Measurements from ENCODE around the gene FARS2.

The FARS2 gene

DNA sequence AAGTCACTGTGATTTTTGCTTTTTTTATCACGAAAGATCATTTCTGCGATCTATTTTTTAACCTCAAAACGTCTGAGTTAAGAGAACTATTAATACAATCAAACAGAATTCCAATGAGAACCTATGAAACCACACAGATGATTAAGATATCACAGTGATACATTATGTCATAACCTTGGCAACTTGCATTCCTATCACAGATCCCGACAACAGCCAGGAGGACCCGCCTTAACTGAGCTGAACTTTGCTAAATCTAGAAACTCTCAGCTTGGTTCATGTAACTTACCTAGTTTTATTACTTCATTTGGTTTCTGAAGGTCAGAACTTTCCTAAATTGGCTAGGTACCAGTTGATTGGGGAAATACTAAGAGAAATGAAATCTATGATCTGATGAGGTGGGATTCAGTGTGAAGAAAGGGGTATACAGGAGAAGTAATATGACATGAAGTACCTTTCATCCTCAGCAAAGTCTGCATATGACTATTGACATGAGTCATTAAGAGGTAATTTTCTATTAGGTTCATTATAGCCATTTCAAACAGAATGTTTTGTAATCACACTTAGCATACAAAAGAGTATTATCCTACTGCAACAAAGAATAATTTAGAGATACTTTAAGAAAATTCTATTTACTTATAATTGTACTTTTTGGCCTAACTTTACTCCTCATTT is 11.7 kb upstream of the FARS2 start:
- DNase-seq (ENCODE audit: low read depth) = no peak

DNA sequence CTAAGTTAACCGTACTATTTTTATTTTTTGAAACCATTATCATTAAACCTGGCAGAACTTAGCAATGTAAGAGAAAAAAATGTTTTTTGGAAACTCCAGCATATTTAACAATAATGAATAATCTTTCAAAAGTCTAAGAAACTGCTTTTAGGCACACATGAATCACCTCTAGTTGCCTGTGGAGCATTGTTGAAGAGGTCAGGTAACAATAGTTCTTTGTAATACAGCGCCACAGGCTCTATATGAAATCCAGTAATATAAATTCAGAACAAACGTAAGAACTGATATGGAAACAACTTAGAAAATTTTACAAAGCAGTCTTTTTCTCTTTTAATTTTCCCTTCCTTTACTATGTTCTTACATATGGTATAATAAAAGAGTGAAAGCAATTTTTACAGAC is 10.9 kb upstream of the FARS2 start:
- DNase-seq (ENCODE audit: low read depth) = no peak

DNA sequence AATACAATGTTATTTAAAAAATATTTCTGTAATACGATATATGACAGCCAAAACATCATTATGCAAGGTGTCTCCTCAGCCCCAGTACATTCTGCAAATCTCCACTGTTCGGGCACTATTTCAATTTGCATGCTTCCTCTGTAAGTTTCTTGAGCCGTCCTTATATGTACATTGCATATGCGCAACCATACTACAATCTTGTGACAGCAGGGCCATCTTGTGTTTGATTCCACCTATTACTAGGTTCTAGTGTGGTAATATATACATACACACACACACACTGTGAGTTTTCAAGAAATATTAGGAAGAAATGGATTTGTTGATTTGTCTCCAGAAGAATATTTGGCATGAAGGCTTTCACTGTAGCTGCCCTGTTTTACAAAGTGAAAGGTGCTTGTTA is 10.4 kb upstream of the FARS2 start:
- no peak for DNase-seq (ENCODE audit: low read depth)

DNA sequence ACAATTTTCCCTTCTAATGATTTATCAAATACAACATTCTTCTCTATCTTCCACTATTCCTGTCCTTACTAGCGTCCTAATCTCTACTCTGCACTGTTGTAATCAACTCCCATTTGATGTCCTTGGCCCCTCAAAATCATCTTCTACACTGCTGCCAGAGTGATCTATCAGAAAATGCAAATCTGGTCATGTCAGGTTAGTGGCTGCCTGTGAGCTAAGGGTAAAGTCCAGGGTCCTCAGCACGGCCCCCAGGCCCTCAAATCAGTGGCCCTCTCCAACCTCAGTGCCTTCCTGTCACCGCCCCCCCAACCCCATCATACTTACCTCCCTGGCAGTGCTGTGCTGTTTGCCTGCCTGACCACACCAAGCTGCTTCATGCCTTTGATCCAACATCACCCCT is 4.4 kb upstream of the FARS2 start:
- no peak for DNase-seq (ENCODE audit: low read depth)

DNA sequence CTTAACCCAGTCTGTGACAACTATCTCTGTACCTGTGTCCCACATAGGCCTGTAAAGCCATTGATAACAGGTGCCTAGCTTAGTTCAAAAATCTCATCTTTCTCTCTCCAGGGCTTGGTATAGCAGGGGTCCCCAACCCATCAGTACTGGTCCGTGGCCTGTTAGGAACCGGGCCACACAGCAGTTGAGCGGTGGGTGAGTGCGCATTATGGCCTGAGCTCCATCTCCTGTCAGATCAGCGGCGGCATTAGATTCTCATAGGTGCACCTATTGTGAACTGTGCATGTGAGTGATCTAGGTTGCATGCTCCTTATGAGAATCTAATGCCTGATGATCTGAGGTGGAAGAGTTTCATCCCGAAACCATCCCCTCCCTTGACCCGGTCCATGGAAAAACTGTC is 3.9 kb upstream of the FARS2 start:
- no peak for DNase-seq (ENCODE audit: low read depth)

DNA sequence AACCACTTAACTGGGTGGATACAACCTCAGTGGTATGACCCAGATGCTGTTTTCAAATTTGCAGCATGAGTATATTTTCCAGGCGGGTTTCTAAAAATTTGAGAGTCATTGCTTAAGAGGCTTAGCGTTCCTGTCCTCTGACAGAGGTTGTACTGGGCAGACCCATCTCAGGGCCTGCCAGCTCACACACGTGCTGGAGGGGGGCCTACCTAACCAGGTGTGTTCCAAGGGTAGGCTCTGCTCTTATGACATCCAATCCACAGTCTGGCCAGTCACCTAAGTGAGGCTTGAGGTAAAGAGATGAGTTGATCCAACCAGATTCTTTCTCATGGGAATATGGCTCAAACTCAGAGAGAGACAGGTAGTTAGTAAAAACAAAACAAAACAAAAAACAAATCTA is 1.9 kb upstream of the FARS2 start:
- DNase-seq (ENCODE audit: low read depth) = no peak

DNA sequence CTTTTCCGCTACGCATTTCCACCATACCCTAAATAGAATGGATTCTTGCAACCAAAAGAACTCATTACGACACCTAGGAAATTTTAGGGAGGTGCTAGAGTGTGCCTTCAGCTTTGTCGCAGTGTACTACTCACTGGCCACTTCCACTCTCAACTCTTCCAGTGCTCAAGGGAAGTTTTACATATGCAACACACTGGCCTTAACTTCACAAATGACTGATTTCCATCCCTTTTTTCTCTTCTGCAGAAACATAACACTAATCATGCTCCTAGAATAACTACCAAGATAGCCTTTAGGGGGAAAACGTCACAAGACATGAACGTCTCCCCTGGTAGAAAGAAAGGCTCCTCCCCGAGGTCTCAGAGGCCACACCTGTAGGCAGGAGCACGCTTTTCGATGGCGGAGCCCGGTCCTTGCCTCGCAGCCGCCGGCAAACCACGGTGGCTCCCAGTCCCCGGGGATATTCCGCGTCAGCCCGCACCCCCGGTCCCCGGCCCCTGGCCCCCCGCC is 1.1 kb upstream of the FARS2 start:
- peak; percentile 65 for DNase-seq (ENCODE audit: low read depth)

DNA sequence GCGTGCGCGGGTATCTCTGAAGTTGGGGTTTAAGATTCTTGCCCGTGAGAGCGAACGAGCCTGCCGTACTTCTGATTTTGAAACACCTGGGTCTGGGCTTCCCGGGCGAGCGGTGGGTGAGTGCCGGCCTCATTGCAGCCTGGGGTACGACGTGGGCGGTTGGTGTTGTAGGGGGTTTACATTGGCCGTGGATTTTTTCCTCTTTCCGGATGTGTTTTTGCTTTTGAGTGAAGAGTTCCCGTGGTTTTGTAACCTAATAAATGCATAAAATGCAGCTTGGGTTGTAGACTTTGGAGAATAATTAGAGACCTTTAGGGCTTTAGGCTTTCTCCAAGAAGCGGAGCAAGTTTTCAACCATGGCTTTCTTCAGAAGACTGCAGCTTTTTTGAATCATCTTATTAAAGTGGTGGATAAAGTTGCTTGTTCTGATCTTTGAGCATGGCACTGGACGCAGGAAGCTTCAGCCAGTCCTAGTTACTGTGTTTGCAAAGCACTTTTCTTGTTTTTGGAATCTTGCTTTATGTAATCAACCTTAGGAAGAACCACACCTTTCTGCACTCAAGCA is 314 bp downstream of the FARS2 start:
- no peak for DNase-seq (ENCODE audit: low read depth)

DNA sequence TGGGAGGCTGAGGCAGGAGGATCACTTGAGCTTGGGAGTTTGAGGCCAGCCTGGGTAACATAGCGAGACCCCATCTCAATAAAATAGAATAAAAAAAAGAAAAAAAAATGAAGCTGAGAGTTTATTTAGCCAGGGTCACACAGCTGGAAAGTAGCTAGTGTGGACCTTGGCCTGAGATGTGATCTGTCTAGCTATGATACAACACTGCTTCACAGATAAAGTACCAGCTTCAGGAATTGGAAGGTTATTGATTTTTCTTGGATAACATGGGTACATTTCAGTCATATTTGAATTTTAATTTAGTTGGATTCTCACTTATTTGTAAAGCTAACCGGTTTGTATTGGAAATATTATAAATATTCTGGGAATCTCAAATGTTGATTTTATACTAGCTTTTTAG is 5.1 kb downstream of the FARS2 start:
- no peak for DNase-seq (ENCODE audit: low read depth)

DNA sequence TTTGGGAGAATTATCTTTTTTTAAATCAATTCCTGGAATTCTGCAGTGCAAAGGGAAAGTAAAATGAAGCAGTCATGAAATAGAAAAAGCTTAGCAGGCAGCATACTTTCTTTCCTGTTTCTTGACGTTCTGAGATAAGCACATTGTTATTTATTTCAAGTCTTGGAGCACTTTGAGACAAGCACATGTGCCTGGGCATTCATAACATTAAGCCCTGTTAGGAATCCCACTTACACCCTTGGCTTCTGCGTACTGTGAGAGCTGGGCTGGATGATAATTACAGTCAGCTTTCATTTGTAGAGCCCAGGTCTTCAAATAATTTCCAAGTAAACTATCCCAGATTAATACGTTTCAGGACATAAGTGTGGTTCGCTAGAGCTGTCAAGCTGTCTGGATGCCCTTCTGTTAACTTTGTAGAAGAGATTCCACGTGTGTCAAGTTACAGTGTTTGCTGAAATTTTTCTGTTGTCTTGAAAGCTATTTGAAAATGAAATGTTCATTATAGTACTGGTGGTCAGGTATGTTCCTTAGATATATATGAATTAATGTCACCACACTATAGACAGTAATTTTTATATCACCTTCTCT is 8.9 kb downstream of the FARS2 start:
- no peak for DNase-seq (ENCODE audit: low read depth)

DNA sequence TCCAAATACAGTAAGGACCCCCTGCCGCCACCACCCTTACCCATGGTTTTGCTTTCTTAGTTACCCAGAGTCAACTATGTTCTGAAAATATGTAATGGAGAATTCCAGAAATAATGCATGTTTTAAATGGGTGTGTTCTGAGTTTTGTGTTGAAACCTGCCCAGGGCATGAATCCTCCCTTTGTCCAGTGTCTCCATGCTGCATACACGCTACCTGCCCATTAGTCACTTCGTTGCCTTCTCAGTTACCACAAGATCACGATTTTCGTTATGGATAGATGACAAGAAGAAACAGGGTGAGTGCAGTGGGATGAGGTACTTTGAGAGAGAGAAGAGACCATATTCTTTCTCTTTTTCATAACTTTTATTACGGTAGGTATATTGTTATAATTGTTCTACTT is 10.6 kb downstream of the FARS2 start:
- no peak for DNase-seq (ENCODE audit: low read depth)

DNA sequence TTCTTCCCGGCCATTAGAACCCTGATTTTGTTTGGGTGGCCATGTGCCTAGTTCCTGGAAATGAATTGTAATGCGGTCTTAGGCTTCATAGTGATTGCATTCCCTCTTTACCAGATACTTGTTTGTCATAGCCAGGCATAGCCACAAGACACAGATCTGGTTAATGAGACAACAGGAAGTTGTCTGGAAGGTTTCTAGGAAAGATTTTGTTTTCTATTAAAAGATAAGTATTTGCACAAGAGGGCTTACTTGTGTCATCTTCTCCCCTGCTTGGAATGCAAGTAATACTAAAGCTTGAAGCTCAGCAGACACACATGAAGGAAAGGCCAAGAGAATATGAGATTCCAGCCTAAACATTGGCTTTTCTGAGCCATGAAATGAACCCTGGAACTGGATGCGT is 12.9 kb downstream of the FARS2 start:
- no peak for DNase-seq (ENCODE audit: low read depth)

DNA sequence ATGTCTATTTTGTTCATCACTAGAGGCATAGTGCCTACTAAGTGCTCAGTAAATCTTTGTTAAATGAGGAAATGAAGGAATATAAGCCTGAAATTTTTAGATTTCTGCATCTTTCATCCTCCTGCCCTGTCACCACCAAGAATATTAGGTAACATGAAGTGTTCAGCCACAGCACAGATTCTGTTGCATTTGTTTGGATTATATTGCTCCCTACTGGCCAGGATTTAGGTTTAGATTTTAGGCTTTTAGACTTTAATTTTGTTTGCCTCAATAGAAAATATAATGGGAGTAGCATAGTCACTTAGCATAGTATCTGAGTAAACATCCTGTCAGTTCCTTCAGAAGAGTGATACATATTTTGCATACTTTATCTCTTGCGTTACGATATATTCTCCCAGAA is 14.2 kb downstream of the FARS2 start:
- DNase-seq (ENCODE audit: low read depth) = no peak

DNA sequence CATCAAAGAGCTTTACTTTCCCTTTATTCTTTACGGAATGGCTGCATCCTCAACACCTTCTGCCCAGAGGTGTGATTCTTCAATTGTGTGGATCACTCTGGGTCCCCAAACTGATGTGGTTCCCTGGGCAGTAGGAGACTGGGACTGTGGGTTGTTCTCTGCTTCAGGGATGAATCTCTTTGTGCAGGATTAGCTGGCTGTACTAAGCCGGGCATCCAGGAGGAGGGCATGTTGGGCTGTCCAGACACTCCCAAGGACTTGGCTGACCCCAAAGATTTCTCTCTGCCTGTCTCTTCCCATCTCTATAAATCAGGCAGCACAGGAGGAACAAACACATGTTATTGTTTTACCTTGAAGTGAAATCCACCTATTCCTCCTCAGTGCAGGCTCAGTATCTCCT is 15.3 kb downstream of the FARS2 start:
- no peak for DNase-seq (ENCODE audit: low read depth)

DNA sequence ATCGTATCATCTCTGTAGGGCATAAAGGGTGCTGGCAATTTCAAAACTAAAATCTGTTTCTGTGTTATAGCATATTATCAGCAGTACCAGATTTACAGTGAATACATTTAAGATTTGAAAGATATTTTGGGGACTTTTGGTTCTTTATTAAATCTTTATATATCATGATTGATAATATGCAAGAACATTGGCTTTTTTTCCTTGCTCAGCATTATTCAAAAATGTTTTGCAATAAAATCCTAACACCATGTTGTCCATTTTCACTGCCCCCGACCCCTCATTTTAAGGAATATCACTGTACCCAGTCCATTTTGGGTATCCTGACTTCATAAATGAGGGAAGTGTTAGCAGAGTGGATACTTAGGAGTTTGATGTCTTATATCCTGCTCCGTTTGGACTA is 16.3 kb downstream of the FARS2 start:
- no peak for DNase-seq (ENCODE audit: low read depth)

DNA sequence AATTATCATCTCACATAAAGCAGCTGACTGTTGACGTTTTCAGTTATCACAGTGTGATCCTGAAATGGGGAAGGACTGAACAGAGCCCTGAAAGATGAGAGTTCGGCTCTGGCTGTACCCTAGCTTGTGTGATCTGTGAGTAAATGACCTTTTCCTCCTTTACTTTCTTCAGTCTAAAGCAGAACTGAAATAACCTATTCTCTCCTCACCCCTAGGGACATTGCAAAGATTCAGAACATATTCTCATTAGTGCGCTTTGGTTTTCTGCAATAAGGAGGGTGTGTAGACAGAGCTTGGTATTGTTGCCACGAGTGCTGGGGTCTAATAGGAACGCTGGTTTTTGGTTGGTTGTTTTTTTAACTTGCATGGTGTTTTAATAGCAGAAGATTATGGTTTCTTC is 16.7 kb downstream of the FARS2 start:
- no peak for DNase-seq (ENCODE audit: low read depth)

DNA sequence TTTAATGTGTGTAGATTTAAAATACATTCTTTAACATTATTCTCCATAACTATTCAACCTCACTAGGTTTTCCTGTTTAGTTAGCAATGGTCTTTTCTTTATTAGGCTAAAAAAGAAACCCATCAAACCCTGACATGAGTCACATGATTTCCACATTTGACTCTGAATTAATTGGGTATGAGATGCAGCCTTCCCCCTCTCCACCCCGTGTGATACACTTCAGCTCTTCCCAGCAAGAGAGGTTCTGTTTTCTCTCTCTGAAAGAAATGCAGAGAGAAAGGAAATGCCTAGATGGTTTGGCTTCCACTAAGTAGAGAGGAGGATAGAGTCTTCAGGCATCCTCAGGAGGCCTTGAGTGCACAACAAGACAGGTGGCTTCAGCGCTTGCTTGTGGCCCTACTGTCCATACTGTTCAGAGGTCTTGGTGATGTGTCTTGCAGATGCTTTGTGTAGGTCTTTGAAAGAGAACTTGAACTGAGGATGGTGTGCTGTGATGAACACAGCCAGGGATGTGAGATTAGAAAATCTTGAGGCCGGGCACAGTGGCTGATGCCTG is 17.3 kb downstream of the FARS2 start:
- no peak for DNase-seq (ENCODE audit: low read depth)

DNA sequence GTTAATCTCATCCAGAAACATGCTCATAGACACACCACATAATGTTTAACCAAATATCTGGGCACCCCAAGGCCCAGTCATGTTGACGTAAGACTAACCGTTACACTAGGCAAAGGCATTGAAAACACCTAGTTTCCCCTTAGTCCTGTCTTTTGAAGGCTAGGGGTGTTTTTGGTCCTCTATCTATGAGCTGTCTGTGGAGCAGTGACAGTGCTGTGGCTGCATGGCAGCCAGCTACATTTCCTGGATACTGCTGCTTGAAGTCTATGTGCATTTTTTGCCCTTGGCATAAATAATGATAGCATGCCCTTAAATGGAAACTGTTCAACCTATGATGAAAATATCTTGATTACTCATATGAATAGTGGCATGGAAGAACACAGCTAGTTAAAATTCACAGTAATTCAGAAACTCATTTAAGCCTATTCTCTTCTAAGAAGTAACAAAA is 18.6 kb downstream of the FARS2 start:
- DNase-seq (ENCODE audit: low read depth) = no peak

DNA sequence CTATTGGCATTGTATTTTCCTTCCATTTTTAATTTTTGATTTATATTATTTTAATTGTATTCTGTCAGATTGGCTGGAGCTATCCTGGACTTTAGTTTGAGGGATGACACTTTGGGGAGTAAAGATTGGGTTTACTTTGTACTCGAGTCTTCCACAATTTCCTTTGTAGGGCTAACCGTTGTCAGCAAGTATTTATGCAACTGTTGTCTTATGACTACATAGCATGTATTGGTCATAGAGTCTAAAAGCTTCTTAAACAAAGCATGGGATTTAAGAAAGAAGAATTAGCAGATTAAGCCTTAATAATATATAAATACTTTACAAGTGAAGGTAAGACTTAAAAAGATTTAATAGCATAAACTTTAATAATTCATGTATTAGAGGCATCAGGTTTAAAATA is 19.6 kb downstream of the FARS2 start:
- DNase-seq (ENCODE audit: low read depth) = no peak

DNA sequence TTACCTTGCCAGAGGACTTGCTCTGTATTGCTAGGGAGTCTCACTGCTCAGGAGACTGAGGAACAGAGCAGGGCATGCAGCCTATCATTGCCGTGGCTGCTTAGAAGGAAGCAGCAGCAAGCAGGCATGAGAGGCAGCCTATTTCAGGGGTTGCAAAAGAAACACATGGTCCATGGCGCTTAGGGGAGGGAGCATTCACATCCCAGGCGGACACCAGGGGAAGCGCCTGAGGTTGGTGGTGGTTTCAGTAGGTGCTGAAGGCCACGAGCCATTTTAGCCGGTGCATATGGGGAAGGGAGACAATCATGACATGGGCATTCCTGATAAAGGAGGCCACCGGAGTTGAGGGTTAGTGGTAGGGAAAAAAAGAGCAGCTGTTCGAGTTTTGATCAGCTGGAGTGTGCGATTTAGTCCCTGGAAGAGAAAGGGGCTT is 20.9 kb downstream of the FARS2 start:
- DNase-seq (ENCODE audit: low read depth) = no peak

DNA sequence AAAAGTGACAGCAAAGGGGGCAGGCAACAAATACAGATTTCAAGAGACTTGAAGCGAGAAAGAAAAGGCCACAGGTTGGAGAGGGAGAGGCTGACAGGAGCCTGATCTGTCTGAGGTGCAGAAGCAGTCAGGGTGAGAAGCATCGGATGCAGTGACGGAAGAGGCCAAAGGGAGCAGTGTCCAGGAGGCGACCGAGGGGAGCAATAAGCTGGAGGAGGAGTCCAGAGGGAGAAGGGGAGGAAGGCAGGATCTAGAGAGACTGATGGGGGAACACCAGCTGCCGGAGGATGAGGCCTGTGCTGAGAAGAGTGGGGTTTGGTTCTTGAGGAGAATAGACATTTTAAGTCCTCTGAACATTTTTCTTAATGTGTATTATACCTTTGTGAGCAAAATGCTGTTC is 23.8 kb downstream of the FARS2 start:
- DNase-seq (ENCODE audit: low read depth) = no peak

DNA sequence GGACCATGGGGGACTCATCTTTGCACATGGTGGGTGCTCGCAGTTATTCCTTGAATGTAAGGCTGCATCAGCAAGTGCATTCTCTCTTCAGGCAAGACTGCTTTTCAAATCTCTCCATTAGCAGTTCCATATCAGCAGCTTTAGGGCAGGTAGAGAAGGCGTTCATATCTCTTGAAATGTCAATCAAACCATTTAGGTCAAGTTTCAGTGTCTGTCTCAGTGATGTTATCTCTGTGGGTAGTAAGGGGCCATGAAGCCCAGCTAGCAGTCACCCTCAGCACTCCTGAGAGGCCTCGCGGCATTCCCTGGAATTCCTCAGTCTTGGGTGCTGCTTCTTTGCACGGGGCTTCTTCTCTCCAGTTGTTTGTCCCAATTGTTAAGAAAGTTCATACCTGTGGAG is 24.2 kb downstream of the FARS2 start:
- DNase-seq (ENCODE audit: low read depth) = no peak

DNA sequence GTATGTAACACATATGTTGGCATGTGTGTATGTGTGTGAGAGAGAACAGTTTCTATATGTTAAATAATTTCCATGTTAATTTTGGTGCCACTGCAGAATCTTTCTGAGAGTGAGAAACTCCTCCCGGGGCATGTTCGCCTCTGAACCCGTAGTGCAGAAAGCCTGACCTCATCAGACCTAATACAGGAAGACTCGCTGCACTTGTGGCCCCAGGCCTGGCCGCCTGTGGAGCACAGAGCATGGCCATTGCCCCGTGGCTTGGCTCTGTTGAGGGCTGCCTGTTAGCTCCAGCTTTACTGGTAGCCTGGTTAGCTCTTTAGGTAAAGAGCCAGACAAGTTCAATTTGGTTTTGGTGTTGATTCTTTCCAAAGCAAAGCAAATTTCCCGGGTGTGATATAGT is 25.5 kb downstream of the FARS2 start:
- DNase-seq (ENCODE audit: low read depth) = no peak
